Activated naive CD8-positive, alpha-beta T cell treated with anti-CD3 and anti-CD28 coated beads, Interleukin-2, amount 50 U/mL, for 24 hours (primary cell): Measurements from ENCODE around the gene EXD2.
"Not testable (repeated sequence)": the region's sequence is repeated elsewhere in the genome, so short reads cannot be mapped to it uniquely, and the experiment has no call there.

ENCODE experiments used
- ATAC-seq: fragments of 150-1000 bp; cut with Tn5 transposase; one replicate; pipeline ENCODE4 v1.10.0; 2021
- DNase-seq: peaks from one replicate; pipeline ENCODE4 v3.0.0; 2021
- H3K27ac Mint-ChIP-seq: one replicate; pipeline ENCODE4 v1.8.0; 2021; ENCODE audit warnings: mild to moderate bottlenecking, mixed read lengths
- H3K27me3 Mint-ChIP-seq: one replicate; pipeline ENCODE4 v1.8.0; 2021; ENCODE audit warnings: mixed read lengths
- H3K36me3 Mint-ChIP-seq: one replicate; pipeline ENCODE4 v1.8.0; 2021; ENCODE audit warnings: low read depth, mixed read lengths
- H3K4me1 Mint-ChIP-seq: one replicate; pipeline ENCODE4 v1.8.0; 2021; ENCODE audit warnings: mixed read lengths
- H3K4me3 Mint-ChIP-seq: one replicate; pipeline ENCODE4 v1.8.0; 2021; ENCODE audit warnings: mild to moderate bottlenecking, moderate library complexity, mixed read lengths
- H3K9me3 Mint-ChIP-seq: one replicate; pipeline ENCODE4 v1.8.0; 2021; ENCODE audit warnings: mixed read lengths

EXD2 gene, protein sequence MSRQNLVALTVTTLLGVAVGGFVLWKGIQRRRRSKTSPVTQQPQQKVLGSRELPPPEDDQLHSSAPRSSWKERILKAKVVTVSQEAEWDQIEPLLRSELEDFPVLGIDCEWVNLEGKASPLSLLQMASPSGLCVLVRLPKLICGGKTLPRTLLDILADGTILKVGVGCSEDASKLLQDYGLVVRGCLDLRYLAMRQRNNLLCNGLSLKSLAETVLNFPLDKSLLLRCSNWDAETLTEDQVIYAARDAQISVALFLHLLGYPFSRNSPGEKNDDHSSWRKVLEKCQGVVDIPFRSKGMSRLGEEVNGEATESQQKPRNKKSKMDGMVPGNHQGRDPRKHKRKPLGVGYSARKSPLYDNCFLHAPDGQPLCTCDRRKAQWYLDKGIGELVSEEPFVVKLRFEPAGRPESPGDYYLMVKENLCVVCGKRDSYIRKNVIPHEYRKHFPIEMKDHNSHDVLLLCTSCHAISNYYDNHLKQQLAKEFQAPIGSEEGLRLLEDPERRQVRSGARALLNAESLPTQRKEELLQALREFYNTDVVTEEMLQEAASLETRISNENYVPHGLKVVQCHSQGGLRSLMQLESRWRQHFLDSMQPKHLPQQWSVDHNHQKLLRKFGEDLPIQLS

DNA sequence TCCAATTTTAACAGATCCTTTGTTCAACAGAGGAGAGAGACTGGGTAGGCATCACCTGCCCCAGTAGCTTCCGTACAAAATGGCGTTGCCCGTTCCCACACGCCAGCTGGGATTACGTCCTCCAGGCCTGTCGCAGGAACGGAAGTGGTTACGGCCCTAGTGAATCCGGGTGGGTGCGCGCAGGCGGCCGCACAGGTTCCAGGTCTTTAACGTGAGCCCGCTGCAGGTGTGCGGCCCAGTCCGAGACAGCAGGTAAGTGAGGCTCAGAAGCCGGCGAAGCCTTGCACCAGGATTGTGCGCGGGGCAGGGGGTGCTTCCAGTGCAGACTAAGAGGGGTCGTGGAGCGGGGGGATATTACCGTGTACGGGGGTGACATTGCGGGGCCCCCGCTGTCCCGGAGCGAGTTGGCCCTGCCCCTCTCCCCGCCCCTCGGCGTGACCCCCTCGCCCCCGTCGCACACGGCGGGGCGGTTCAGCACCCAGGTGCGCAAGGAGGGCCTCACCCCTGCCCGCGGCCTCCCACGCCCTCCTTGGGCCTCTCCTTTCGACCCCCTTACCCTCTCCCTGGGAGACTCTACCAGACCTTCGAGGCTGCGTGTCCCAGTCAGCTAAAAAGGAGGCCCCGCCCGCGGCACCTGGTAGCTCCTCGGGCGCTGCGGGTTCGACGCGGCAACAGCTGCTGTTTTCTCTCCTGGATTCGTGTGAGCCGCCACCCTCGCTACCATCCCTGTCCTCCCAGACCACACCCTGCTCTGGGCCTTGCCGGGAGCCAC lies at the start of gene EXD2:
Gene EXD2 (plus strand): TSS at position 159 of the 772 bp plus-strand sequence. CDS start 17,973 bp downstream, outside the sequence.
- Mint-ChIP-seq H3K27ac (peak within 1 kb of the TSS; percentile 85), H3K36me3 (peaks cover 2% of the 10 kb centered on the region), H3K4me1 (peaks cover 28% of the 10 kb centered on the region), H3K9me3 (no peaks in the 10 kb centered on the region), H3K27me3 (no peaks in the 10 kb centered on the region), H3K4me3 (peak within 1 kb of the TSS; percentile 90)
- peak; percentile 94 for ATAC-seq
- peak; percentile 80 for DNase-seq

GRCh38 chr14:69141550-69141949 lies 49.7 kb upstream of the EXD2 start:
- Mint-ChIP-seq H3K36me3 (peaks cover 16% of the 10 kb centered on the region), H3K4me1 (peaks cover 43% of the 10 kb centered on the region), H3K4me3 (no peak overlapping the region), H3K27ac (no peak overlapping the region), H3K27me3 (no peaks in the 10 kb centered on the region), H3K9me3 (no peaks in the 10 kb centered on the region)
- DNase-seq (no peak), ATAC-seq (no peak)

DNA sequence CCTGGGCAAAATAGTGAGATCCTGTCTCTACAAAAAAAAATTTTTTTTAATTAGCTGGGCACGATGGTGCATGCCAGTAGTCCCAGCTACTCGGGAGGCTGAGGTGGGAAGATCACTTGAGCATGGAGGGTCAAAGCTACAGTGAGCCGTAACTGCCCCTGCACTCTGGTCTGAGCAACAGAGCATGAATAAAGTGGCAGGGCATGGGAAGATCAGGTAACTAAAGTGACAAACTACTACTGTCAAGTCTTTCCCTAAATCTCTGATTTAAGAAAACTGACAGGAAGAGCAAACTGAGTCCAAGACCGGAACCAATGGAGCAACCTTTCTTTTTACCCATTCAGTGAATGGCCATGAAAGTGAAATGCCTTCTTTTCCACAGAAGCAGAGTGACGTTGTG lies 49.2 kb upstream of the EXD2 start:
- Mint-ChIP-seq H3K27me3 (no peaks in the 10 kb centered on the region), H3K4me1 (peaks cover 44% of the 10 kb centered on the region), H3K36me3 (peaks cover 16% of the 10 kb centered on the region), H3K27ac (no peak overlapping the region), H3K4me3 (no peak overlapping the region), H3K9me3 (no peaks in the 10 kb centered on the region)
- DNase-seq (no peak), ATAC-seq (no peak)

DNA sequence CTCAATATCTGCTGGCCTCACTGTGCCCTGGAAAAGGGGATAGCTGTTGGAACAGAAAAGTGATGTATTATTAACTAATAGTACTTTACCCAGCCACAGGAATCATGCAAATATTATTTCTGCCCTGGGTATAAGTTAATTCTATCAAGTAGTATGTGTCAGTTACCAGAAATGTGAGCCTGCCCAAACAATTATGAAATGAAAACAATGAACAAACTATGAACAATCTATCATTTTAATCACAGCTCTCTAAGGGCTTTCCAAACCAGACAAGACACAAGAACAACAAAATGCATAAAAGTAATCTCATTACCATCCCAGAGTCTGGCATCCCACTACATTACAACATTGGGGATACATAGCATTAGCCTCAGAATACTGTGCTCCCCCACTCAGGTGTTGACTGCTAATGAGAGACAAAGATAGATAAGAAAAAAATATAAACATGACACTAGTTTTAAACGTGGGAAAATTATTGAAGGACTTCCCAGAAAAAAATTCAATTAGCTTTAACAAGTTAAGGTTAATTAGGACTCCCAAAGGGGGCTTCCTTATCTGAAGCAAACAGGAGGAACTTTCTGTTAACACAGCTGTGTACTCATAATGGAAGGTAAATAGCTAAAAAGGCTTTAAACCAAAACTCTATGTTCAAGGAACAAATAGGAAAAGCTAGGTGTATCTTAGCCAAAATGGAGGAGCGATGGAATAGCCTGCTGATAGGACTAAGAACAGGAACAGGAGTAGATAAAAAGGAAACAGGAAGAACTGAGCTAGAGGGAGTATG lies 41.6 kb upstream of the EXD2 start:
- peaks cover 13% of the 10 kb centered on the region for H3K36me3 Mint-ChIP-seq
- no peak for DNase-seq
- peak overlapping the region; percentile 12 for H3K4me3 Mint-ChIP-seq
- no peak for ATAC-seq
- H3K27ac Mint-ChIP-seq: peak overlapping the region; percentile 16
- H3K4me1 Mint-ChIP-seq: peaks cover 55% of the 10 kb centered on the region
- H3K27me3 Mint-ChIP-seq: no peaks in the 10 kb centered on the region
- no peaks in the 10 kb centered on the region for H3K9me3 Mint-ChIP-seq

- Mint-ChIP-seq H3K9me3 (no peaks in the 10 kb centered on the region), H3K4me1 (peaks cover 49% of the 10 kb centered on the region), H3K27me3 (no peaks in the 10 kb centered on the region), H3K4me3 (peak overlapping the region; percentile 92), H3K27ac (peak overlapping the region; percentile 84), H3K36me3 (peaks cover 11% of the 10 kb centered on the region)
- ATAC-seq (peak; percentile 76), DNase-seq (peak; percentile 86)
Observed at GRCh38 chr14:69151458-69152180, 39.7 kb upstream of the EXD2 start.

DNA sequence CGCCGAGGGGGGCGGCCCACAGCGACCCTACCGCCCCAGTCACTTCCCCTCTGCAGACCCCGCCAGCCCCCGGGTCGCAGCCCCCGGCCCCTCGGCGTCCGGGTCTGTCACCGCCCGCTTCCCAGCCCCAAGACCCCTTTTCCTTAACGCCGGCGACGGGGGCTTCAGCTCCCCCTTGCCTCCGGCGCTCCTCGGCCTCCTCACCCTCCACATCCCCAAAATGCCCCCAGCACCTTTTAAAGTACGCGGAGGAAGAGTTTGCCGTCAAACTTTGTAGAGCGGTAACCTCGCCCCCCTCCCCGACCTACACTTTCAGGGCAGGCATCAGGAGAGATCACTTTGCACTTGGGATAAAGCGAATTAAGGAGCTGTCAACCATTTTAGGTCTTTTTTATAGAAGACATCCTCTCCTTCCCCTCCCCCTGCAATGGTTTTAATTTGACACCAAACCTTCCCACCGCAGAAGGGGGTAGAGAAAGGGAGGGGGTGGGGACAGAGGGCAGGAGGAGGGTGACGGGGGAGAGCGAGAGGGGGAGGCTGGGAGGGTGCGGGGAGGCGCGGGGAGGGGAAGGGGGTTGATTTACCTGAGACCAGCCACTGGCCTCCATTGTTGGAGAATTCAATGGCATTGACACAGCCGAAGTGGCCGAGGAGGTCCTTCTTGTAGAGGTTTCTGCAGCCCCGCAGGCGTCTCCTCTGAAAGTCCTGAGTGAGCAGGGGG lies 39.0 kb upstream of the EXD2 start:
- no peak for DNase-seq
- Mint-ChIP-seq H3K36me3 (peaks cover 11% of the 10 kb centered on the region), H3K4me1 (peaks cover 43% of the 10 kb centered on the region), H3K27me3 (no peaks in the 10 kb centered on the region), H3K9me3 (no peaks in the 10 kb centered on the region), H3K4me3 (peak overlapping the region; percentile 92), H3K27ac (peak overlapping the region; percentile 84)
- ATAC-seq: peak; percentile 13

GRCh38 chr14:69152902-69153151 lies 38.5 kb upstream of the EXD2 start, which contains the start of gene DCAF5:
Gene DCAF5 (minus strand): TSS chr14:69153119. CDS start chr14:69152978, 141 bp downstream.
- H3K4me3 Mint-ChIP-seq: peak within 1 kb of the TSS; percentile 92
- H3K4me1 Mint-ChIP-seq: peaks cover 38% of the 10 kb centered on the region
- H3K36me3 Mint-ChIP-seq: peaks cover 8% of the 10 kb centered on the region
- ATAC-seq (no peak), DNase-seq (no peak)
- no peaks in the 10 kb centered on the region for H3K9me3 Mint-ChIP-seq
- H3K27ac Mint-ChIP-seq: peak within 1 kb of the TSS; percentile 84
- peaks cover 1% of the 10 kb centered on the region for H3K27me3 Mint-ChIP-seq

DNA sequence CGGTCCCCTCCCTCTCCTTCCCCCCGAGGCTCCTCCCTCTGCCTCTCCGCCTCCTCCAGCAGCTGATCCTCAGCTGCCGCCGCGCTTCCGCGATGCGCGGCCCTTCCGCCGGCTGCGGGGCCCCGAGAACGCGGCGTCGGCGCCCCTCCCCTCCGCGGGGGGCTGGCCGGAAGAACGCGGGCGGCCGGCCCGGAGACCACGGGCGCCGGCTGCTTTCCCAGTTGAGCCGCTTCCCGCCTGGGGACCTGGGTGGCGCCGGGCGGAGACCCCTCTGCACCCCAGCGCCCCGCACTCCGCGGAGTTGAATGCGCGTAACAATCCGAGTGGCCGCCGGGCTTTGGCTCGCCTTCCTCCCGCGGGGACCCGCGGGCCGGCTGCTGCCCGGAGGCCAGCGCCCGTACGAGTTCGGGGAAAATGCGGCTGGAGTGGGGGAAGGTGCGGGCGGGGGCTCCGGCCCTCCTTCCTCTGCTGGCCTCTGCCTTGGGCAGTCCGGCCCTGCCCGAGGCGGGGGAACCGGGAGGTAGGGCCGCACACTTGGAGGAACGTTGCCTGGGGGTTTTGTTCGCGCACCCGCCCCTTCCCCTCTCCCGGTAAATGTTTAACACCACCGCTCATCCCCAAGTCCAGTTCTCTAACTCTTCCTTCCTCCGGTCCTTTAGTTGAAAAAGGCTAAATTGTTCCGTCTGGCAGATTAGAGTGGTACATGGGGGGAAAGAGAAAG lies 38.0 kb upstream of the EXD2 start:
- peaks cover 3% of the 10 kb centered on the region for H3K27me3 Mint-ChIP-seq
- peaks cover 34% of the 10 kb centered on the region for H3K4me1 Mint-ChIP-seq
- peak overlapping the region; percentile 84 for H3K27ac Mint-ChIP-seq
- peak overlapping the region; percentile 92 for H3K4me3 Mint-ChIP-seq
- peak; percentile 89 for DNase-seq
- H3K36me3 Mint-ChIP-seq: peaks cover 4% of the 10 kb centered on the region
- no peaks in the 10 kb centered on the region for H3K9me3 Mint-ChIP-seq
- ATAC-seq: peak; percentile 92

DNA sequence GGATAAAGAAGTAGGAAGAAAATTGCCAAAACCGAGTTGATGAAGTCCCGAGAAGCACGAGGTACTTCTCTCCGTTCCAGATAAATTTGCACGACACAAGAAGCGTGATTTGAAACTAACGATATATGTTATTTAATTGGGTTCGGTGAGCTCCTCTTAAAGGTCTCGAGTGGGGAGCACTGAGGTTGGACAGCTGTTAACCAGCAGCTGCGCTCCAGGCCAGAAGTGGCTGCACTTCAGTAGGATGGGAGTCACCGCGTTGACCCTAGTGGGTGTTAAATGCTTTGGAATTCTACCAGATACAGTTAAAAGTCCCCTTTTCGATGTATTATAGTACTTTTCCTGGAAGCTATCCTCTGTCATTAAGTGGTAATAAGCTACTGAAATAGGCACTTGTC lies 37.4 kb upstream of the EXD2 start:
- peaks cover under 1% of the 10 kb centered on the region for H3K36me3 Mint-ChIP-seq
- no peak for DNase-seq
- peak overlapping the region; percentile 92 for H3K4me3 Mint-ChIP-seq
- peaks cover 3% of the 10 kb centered on the region for H3K27me3 Mint-ChIP-seq
- peaks cover 31% of the 10 kb centered on the region for H3K4me1 Mint-ChIP-seq
- no peak for ATAC-seq
- H3K27ac Mint-ChIP-seq: peak overlapping the region; percentile 84
- no peaks in the 10 kb centered on the region for H3K9me3 Mint-ChIP-seq

DNA sequence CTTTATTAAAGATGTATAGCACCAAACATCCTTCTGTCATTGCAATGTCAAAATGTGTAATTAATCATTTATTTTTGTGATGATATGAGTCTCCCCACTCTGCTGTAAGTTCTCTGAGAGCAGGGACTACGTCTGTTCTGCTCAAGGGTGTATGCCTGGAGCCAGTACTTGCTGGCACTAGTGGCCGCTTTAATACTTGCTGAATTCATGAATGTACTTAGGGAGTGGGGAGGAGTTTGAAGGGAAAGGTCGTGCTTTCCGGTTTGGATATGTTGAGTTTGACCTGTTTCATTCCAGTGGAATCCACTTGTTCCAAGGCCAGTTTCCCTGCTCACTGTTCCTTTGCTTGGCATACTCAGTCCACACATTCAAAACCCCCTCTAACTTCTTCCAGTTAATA lies 36.5 kb upstream of the EXD2 start:
- Mint-ChIP-seq H3K9me3 (no peaks in the 10 kb centered on the region), H3K27me3 (peaks cover 5% of the 10 kb centered on the region), H3K4me1 (peaks cover 22% of the 10 kb centered on the region), H3K36me3 (no peaks in the 10 kb centered on the region), H3K4me3 (no peak overlapping the region), H3K27ac (no peak overlapping the region)
- ATAC-seq (no peak), DNase-seq (no peak)

- no peak overlapping the region for H3K27ac Mint-ChIP-seq
- no peaks in the 10 kb centered on the region for H3K9me3 Mint-ChIP-seq
- peaks cover 10% of the 10 kb centered on the region for H3K27me3 Mint-ChIP-seq
- no peaks in the 10 kb centered on the region for H3K36me3 Mint-ChIP-seq
- peaks cover 7% of the 10 kb centered on the region for H3K4me1 Mint-ChIP-seq
- H3K4me3 Mint-ChIP-seq: no peak overlapping the region
- ATAC-seq (no peak), DNase-seq (no peak)
Observed at GRCh38 chr14:69156224-69156623, 35.1 kb upstream of the EXD2 start.

GRCh38 chr14:69161590-69161989 lies 29.7 kb upstream of the EXD2 start:
- no peaks in the 10 kb centered on the region for H3K36me3 Mint-ChIP-seq
- DNase-seq (no peak), ATAC-seq (no peak)
- H3K4me1 Mint-ChIP-seq: no peaks in the 10 kb centered on the region
- no peak overlapping the region for H3K4me3 Mint-ChIP-seq
- H3K27ac Mint-ChIP-seq: no peak overlapping the region
- peaks cover 4% of the 10 kb centered on the region for H3K9me3 Mint-ChIP-seq
- H3K27me3 Mint-ChIP-seq: peaks cover 14% of the 10 kb centered on the region

- not testable (repeated sequence) for H3K4me3 Mint-ChIP-seq, H3K27ac Mint-ChIP-seq, H3K36me3 Mint-ChIP-seq, DNase-seq, H3K27me3 Mint-ChIP-seq, ATAC-seq, H3K9me3 Mint-ChIP-seq, H3K4me1 Mint-ChIP-seq
Observed at GRCh38 chr14:69165787-69166186, 25.5 kb upstream of the EXD2 start.
